HG03342 (cell line): ENCODE data around the gene MYCL.

Experiments
- ATAC-seq: cut with Tn5 transposase; IDR thresholded peaks from one replicate; pipeline ENCODE4 v1.9.1; 2021; ENCODE audit warnings: mild to moderate bottlenecking, moderate library complexity; ENCODE audit not compliant: unreplicated experiment

MYCL gene

GRCh38 chr1:39901714-39902459 lies at the start of gene MYCL:
MYCL (minus strand) TSS chr1:39901917; CDS start chr1:39901434, 483 bp downstream.
- peak; percentile 81 for ATAC-seq

- ATAC-seq: no peak
Measured at GRCh38 chr1:39949891-39950290, 48.2 kb upstream of the MYCL start.

- ATAC-seq: no peak
Measured at GRCh38 chr1:39947260-39947659, 45.5 kb upstream of the MYCL start.

GRCh38 chr1:39946216-39946615 lies 44.5 kb upstream of the MYCL start:
- ATAC-seq: no peak

GRCh38 chr1:39944410-39945112 lies 42.8 kb upstream of the MYCL start:
- ATAC-seq: no peak

GRCh38 chr1:39943471-39944290 lies 42.0 kb upstream of the MYCL start:
- ATAC-seq: no peak

GRCh38 chr1:39940980-39941871 lies 39.5 kb upstream of the MYCL start:
- ATAC-seq: no peak

- no peak for ATAC-seq
Measured at GRCh38 chr1:39940253-39940652, 38.5 kb upstream of the MYCL start.

GRCh38 chr1:39938856-39939255 lies 37.1 kb upstream of the MYCL start:
- no peak for ATAC-seq

GRCh38 chr1:39936724-39937491 lies 35.2 kb upstream of the MYCL start:
- ATAC-seq: no peak

- ATAC-seq: no peak
Measured at GRCh38 chr1:39933956-39934941, 32.5 kb upstream of the MYCL start.

- no peak for ATAC-seq
Measured at GRCh38 chr1:39928809-39929587, 27.3 kb upstream of the MYCL start.

GRCh38 chr1:39927538-39927937 lies 25.8 kb upstream of the MYCL start:
- ATAC-seq: no peak

GRCh38 chr1:39926820-39927219 lies 25.1 kb upstream of the MYCL start:
- ATAC-seq: no peak

- no peak for ATAC-seq
Measured at GRCh38 chr1:39926343-39926793, 24.7 kb upstream of the MYCL start.

- no peak for ATAC-seq
Measured at GRCh38 chr1:39925721-39926342, 24.1 kb upstream of the MYCL start.

GRCh38 chr1:39922251-39922688 lies 20.6 kb upstream of the MYCL start:
- ATAC-seq: no peak
